Thyroid gland (tissue), 4 donors: Measurements from ENCODE around the gene PDIA2.

Experiments used
- POLR2A ChIP-seq, 2 donors: fragments of 450-650 bp; IDR thresholded peaks; one replicate each; pipeline ENCODE4 v1.6.1; 2017; ENCODE audit warnings: antibody characterized with exemption in 2 of 2, mild to moderate bottlenecking in 2 of 2, moderate library complexity in 1 of 2
- TF ChIP-seq, protein P1 (sequence below), 6 experiments: fragments of 200-600 bp in 3 of 6; fragments of 450-650 bp in 3 of 6; sonication (generic) in 3 of 6; IDR thresholded peaks; one replicate each; pipeline ENCODE4 v1.5.1; 2016 to 2019; ENCODE audit warnings: antibody characterized with exemption in 6 of 6, mild to moderate bottlenecking in 2 of 6, inconsistent platforms in 1 of 6, moderate library complexity in 1 of 6

- no peak for TF ChIP-seq POLR2A (IDR thresholded peaks at IDR 0.05)
- TF ChIP-seq, protein P1, sequence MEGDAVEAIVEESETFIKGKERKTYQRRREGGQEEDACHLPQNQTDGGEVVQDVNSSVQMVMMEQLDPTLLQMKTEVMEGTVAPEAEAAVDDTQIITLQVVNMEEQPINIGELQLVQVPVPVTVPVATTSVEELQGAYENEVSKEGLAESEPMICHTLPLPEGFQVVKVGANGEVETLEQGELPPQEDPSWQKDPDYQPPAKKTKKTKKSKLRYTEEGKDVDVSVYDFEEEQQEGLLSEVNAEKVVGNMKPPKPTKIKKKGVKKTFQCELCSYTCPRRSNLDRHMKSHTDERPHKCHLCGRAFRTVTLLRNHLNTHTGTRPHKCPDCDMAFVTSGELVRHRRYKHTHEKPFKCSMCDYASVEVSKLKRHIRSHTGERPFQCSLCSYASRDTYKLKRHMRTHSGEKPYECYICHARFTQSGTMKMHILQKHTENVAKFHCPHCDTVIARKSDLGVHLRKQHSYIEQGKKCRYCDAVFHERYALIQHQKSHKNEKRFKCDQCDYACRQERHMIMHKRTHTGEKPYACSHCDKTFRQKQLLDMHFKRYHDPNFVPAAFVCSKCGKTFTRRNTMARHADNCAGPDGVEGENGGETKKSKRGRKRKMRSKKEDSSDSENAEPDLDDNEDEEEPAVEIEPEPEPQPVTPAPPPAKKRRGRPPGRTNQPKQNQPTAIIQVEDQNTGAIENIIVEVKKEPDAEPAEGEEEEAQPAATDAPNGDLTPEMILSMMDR (IDR thresholded peaks at IDR 0.05) = no peak
Measured at GRCh38 chr16:269061-269796, 13.7 kb upstream of the PDIA2 start.
